CD4-positive, alpha-beta T cell treated with Interferon alpha-2 for 1 hour (primary cell): ENCODE measurements around the gene IL1B.

ENCODE experiments used
- DNase-seq, 2 donors: peaks; one replicate each; pipeline ENCODE4 v3.0.0-alpha.2; 2020 to 2022

The IL1B gene

DNA sequence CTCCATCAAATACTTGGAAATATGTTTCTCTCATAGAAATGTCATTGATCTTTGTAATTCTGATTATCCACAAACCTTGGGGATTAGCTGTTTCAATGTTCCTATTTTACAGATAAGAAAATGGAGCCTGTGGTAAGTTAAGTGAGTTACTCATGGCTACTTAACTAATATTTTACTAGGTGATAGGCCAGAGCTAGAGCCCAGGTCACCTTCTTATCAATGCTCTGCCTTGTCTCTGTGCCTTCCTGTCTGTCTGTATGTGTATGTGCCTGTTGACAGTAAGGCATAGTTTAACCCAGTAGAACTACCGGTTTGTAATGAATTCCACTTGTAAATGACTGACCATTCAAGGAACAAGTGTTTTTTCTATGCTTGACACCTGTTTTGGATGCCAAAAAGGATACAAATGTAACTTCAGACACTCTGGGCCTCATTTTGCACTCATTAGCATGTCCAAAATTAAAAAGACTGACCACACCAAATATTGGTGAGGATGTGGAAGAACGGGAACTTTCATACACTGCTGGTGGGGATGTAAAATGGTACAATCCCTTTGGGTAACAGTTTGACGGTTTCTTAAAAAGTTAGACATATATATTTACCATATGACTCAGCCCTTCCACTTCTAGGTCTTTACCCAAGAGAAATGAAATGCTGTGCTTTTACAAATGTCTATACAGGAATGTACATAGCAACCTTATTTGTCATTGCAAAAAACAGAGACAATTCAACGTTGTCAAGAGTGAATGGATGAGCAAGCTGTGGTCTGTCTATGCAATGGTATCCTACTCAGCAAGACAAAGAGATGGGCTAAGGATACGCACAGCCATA lies 32.7 kb downstream of the IL1B start:
- no peak for DNase-seq

DNA sequence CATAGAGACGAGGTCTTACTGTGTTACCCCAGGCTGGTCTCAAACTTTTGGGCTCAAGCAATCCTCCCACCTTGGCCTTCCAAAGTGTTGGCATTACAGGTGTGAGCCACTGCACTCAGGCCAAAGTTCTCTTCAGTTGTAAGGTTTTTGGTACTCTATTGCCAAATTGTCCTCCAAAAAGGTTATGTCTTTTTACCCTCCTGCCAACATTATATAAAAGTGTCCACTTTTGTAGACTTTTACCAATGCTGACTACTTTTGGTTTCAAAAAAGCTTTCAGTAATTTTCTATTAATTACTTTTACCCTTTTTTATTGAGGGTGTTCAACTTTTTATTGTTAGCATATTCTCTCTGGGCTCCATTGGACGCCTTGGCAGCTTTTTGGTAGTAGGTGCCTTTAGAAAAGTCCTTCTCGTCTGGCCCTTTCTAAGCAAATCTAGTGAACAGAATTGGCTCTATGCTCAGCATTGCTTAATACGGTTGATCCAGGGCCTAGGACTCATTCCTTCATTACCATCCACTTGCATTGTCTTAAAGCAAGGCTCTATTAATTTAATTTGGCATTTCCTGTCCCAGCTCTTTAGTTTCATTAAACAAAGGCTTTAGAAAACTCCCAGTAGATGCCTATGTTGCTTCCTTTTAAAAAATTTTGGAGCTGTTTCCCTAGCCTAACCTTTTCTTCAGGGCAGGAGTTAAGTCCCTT lies 35.5 kb downstream of the IL1B start:
- no peak for DNase-seq

DNA sequence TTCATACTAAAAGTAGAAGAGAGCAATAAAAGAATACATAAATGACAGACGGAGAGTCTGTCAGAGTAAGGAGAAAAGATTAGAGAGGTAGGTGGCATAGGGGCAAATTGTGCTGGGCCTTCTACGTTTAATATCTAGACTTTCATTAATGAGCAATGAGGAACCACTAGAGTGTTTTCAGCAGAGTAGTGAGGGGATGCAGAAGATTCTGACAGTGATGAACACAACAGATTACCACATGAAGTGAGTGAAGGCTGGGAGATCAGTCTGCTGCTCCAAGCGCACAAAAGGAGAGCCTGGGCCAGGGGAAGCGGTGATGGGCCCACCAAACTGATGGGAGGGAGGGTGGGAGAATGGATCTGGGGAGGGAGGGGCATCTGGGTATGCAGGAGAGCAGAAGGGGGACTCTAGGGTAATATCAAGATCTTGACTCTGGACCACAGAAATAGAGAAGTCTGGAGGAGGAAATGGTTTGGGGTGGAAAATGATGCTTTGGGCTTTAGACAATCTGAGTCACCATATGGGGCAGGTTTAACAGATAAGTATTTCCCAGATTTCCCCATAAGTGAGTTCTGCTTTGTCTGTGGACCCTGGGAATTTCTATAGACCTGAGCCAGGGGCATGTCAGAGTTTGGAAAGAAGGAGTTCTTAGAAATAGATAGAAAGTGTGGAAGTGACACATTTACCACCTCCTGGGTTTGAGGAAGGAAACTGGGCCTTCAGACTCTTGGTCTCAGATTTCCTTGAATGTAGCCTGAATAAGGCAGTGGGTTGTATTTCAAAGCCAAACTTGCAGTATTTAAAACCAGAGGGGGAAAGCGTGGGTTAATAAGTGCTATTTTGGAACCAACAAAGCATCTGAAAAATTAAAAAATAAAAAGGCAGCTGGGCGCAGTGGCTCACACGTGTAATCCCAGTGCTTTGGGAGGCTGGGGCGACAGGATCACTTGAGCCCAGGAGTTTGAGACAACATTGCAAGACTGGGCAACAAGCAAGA lies 37.3 kb downstream of the IL1B start:
- DNase-seq: peak in 1 of 2 donors; percentile 41

DNA sequence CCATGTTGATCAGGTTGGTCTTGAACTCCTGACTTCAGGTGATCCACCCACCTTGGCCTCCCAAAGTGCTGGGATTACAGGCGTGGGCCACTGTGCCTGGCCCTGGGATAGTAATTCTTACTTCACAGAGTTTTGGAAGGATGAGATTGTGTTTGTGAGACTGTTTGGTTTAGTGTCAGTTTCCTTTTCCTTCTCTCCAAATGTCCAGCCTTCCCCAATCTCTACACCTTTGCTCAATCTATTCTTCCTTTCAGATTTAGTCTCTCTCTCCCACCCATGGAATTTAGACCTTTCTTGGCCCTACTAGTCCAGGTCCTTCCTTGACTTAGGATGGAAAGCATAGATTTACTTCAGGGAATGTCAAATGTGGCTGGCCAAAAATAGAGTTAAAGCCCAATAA lies 40.1 kb downstream of the IL1B start:
- DNase-seq: no peak

DNA sequence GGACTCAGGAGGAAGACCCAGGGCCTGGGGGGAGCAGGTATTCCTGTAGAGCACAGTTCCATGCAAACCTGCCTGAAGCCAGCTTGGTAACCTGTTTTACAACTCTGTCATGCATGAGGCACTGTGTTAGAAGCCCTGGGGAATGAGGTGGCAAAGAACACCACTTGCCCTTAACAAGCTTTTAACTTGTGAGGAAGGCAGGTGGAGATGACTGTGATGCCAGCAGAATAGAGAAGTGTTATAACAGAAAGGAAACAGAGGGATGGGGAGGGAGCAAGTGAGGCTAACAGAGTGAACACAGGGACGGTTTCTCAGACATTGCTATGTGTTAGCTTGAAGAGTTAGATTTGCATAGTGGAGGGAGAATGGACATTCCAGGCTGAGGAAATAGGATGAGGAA lies 40.8 kb downstream of the IL1B start:
- DNase-seq: no peak

DNA sequence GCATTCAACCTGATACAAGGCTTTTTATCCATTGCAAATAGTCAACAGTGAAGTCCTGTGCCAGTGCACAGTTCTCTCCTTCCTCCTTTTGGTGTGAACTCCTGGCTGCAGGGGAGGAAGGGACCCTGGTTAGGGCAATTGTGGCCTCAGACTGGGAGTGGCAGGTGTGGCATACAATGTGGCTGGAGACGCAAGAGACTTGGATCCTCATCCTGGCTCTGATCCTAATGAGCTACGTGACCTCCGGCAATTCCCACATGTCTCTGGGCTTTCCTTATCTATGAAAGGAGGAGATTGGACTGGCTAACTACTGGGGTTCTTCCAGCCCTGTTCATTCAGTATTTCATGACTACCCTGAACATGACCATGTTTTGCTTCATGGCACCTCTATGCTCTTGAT lies 41.7 kb downstream of the IL1B start:
- DNase-seq: no peak

DNA sequence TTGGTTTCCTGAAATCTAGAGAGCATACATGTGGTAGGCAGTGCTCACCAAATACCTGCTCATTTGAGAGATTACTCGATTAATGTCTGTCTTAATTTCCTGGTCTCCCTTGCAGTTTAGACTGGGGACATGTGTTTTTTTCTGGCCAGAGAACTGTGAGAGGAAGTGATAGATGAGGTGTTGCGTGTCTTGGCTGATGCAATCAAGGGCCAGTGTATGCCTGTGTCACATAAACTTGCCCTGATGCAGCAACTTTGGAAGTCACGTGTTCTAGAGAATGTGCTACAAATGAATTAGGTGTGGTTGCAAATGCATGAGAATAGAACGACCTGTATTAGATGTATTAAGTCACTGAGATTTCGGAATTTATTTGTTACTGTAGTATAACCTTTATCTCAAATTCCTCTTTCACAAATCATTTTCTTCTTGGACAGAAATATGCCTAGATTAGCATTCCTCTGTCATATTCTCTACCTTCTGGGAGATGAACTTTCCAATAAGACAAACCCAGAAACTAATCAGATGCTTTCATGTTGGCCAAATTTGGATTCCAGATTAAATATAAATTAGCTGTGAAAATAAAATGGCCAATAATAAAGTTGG lies 42.3 kb downstream of the IL1B start:
- DNase-seq: peak; percentile 37 to 74

DNA sequence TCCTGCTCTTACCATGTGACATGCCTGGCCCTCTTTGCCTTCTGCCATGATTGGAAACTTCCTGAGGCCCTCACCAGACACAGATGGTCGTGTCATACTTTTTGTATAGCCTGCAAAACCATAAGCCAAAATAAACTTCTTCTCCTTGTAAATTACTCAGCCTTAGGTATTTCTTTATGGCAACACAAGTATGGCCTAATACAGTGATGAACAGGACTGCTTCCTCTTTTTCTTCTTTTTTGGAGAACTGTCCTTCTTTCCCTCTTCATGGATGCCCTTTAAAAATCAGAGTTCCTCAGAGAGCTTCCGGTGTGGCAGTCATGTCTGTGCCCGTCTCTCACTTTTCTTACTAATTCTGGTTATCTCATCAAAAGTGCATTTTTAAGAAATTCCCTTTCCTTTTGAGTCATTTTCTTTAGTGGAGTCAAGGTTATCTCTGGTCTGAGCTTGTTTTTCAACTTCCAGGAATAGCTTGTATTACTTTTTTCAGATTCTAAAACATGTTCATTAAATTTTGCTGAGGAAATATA lies 43.1 kb downstream of the IL1B start:
- DNase-seq: peak in 1 of 2 donors; percentile 45

DNA sequence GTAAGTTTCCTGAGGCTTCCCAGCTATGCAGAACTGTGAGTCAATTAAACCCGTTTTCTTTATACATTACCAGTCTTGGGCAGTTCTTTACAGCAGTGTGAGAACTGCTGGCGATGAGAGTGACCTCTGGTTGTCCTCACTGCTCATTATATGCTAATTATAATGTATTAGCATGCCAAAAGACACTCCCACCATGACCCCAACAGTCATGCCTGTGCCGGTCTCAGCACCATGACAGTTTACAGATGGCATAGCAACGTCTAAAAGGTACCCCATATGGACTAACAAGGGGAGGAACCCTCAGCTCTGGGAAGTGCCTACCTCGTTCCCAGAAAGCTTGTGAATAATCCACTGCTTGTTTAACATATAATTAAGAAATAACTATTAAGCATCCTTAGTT lies 44.2 kb downstream of the IL1B start:
- DNase-seq: no peak

DNA sequence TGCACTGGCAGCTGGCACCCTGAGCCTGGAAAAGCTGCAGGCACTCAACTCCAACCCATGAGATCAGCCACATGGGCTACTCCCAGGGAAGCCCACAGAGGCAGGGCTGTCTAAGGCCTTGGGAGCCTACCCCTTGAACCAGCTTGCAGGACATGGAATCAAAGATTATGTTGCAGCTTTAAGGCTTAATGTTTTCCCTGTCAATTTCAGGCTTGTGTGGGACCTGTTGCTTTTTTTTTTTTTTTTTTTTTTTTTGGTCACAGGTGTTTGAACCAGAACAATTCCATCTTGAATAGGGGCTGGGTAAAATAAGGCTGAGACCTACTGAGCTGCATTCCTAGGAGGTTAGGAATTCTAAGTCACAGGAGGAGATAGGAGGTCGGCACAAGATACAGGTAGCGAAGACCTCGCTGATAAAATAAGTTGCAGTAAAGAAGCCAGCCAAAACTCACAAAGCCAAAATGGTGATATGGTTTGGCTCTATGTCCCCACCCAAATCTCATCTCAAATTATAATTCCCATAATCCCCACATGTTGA lies 44.8 kb downstream of the IL1B start:
- no peak for DNase-seq

DNA sequence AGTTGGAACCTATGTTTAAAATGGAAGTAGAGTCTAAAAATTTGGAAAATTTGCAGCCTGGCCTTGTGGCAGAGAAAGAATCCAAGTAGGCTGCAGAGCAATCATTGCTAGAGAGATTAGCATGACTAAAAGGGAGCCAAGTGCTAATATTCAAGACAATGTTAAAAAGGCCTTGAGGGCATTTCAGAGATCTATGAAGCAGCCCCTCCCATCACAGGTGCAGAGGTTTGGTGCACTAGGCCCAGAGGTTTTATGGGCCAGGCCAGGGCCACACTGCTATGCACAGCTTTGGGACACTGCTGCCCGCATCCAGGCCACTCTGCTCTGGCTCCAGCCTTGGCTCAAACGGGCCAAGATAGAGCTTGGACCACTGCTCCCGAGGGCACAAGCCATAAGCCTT lies 45.6 kb downstream of the IL1B start:
- no peak for DNase-seq

DNA sequence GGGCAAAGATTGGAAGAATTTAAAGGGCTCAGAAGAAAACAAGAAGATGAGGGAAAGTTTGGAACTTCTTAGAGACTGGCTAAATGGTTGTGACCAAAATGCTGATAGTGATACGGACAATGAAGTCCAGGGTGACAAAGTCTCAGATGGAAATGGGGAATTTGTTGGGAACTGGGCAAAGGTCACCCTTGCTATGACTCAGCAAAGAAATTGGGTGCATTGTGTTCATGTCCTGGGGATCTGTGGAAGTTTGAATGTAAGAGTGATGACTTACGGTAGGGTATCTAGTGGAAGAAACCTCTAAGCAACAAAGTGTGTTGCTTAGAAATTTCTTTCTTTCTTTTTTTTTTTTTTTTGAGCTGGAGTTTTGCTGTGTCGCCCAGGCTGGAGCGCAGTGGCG lies 46.3 kb downstream of the IL1B start:
- DNase-seq: no peak

DNA sequence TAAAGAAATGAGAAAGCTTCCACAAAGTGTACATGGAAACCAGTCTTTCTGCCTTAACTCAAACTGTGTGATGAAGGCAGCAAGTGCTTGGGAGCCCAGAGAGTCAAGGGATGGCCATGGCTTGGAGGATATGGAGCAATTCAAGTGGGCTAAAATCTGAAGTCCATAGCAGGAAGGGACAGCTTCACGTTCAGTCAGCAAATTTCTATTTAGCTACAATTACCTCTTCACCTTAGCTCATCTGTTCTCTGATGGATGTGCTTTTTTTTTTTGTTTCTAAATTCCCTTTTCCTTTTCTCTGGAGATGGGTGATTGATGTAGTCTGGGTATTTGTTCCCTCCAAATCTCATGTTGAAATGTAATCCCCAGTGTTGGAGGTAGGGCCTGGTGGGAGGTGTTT lies 47.4 kb downstream of the IL1B start:
- DNase-seq: no peak

DNA sequence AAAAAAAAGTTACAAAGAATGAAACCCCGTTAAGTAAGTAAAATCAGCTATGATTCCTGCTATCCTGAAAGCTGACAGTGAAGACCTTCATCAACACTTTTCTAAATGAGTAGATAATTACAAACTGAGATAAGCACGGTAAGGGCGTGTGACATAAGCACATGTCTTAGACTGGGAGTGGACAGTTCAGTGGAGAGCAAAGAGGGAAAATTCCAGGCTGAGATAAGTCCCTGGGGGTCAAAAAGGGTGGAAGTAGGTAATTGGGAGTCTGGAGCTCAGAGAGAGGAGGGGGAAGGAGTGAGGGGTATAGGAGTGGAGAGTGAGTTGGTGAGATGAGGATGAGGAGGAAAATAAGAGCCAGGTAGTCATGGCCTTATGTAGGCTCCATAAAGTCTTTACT lies 47.9 kb downstream of the IL1B start:
- no peak for DNase-seq

DNA sequence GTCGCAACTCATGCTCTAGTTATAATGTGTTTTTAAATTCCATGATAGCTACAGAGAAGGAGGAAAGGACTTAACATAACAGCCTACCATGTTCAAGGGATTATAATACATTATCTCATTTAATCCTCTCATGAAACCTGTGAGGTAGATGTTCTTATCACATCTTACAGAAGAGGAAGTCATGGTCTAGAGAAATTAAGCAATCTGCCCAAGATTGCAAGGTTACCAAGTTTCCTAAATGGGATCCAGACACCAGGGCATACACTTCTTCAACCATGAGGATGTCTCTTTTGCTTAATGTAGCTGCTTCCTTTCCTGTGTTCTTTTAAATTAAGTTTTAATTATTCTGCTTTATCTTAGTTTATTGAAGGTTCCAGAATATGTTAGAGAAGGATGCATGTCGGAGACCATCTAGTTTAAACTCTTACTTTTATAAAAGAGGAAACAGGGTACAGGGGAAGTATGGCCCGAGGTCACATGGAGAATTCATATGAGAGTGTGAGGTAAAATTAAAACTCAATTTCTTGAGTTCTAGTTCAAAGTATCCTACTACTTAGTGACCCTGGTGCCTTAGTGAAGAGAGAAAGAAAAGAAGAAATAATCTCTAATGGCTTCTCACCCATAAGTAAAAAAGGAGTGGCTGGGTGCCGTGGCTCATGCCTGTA lies 48.7 kb downstream of the IL1B start:
- no peak for DNase-seq

DNA sequence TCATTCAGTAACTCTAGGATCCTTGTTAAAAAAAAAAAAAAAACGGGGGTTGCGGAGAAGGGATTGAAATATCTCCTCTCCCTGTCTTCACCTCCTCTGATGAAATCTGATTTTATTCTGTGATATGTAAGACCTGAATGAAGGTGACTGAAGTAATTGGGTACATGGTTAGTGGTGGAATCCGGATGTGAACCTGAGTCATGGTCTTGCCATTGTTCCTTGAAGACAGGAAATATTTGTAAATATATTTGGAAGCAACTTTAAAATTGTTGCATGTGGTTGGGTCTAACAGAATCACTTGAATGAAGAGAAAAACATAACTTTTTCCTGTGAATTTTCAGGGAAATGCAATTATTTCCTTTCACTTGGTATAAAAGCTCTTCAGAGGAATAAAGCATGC lies 49.3 kb downstream of the IL1B start:
- no peak for DNase-seq

DNA sequence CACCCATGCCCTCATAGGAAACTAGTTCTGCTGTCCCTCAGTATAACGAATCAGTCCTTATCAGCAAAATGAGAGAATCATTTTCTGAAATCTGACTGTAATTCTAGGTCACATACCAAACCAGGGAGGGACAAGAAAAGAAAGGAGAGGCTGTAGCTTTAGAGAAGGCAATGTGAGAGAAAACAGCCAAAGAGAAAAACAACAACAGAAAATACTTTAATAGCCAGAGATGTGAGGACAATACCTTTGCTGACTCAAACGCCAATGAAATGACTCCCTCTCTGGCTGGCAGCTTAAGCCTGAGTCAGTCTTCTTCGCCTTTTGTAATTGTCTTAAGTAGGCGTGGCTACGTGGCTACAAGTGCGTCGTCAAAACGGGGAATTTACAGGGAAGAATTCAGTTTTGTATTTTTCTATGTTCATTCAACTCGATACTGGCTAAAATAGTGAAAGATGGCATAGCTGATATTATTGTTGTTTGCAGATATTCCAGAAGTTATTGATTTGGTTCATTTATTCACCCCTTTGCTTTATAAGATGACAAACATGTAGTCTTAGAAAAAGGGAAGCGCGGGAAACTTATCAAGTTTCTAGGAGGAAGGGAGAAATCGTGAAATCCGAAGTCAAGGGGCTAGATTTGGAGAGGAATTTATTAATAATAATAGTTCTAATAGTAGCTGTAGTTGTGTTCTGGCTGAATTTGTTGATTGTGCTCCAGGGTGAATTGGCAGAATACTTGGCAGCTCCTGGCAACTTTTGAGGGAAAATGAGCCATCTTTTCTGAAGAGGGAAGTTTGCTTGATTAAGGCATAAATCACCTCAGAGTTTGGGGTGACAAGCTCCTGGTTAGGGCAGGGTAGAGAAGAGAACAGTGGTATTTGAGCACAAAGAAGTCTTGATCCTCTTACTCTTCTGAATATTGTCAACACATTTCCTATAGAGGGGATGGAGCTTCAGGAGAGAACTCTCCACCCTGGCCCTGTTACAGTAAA lies 52.1 kb downstream of the IL1B start, which contains the start of gene IL1A:
IL1A (minus strand) TSS at position 295 of the 991 bp plus-strand sequence. CDS start 723 bp downstream, outside the sequence.
- DNase-seq: peak in 1 of 2 donors; percentile 43

DNA sequence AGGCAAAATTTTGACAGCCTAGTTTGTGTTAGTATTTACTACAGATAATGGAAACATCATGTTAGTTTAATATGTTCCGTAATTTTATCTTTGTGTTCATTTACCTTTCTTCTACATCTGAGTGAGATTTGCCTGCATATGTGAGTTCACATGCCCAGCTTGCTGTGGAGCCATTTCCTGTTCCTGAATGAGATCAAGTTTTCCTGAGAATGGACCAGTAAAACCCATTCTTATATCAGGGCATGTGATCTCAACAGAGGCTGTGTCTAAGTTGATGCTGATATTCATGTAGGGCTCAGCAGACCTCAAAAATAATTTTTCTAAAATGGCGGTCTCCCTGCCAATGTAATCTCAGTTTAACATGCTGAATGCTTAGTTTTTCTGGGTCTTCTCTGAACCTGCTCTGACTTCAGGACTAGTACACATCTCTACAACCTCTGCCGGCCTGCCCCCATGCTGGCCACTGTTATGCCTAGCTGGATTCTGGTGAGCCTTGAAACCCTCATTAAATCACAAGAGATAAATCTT lies 53.3 kb downstream of the IL1B start:
- DNase-seq: no peak

DNA sequence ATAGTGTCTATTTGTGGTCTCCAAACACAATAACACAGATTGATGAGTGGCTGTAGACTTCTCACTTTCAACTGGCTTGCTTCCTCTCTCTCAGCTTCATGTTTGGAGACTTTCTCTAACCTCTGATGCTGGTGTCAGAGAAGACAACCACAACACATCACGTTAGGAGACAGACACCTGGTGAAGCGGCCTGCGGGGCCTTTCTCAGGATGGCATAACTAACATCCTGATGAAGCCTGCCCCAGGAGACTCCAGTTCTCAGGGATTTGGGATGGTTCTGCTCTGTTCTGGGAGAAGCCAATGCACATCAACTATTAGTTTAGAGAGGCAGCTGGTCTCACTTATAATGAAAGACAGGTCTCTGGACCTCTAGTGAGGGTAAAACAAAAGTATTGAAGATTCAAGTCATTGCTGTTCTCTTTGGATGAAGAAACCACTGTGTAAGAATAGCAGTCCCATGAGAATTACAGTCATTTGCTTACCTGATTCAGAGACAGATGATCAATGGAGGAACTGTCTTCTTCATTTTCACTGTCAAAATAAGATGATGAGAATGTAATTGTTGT lies 54.3 kb downstream of the IL1B start:
- no peak for DNase-seq
